Activated CD4-positive, alpha-beta memory T cell treated with anti-CD3 and anti-CD28 coated beads, Interleukin-2, amount 10 ng/mL, durations not matched to agents 7 days and 5 days (primary cell): ENCODE measurements around the gene NTSR2. TPM values are rescaled to one million over a fixed set of nuclear protein-coding genes. Genes with fewer than 3 reads are reported as not detected.
A peak's percentile ranks its signal among the peaks of the same experiment; 100 is the strongest.

Source experiments
- CTCF ChIA-PET: fragments of 350-600 bp; sonication (Branson Sonifier 250); formaldehyde crosslinking; loops from one replicate; lab custom pipeline; 2021; ENCODE audit warnings: antibody characterized with exemption, inconsistent platforms; lab: Charles Lee
- POLR2A ChIA-PET: fragments of 350-600 bp; sonication (Branson Sonifier 250); formaldehyde crosslinking; loops from one replicate; lab custom pipeline; 2021; ENCODE audit warnings: antibody characterized with exemption; lab: Charles Lee
- DNase-seq: peaks from one replicate; pipeline ENCODE4 v3.0.0-alpha.2; 2020
- H3K27ac Mint-ChIP-seq: one replicate; pipeline ENCODE4 v1.8.0; 2021; ENCODE audit warnings: mild to moderate bottlenecking, mixed read lengths
- H3K27me3 Mint-ChIP-seq: one replicate; pipeline ENCODE4 v1.8.0; 2021; ENCODE audit warnings: mixed read lengths
- H3K36me3 Mint-ChIP-seq: one replicate; pipeline ENCODE4 v1.8.0; 2021; ENCODE audit warnings: low read depth, mixed read lengths
- H3K4me1 Mint-ChIP-seq: one replicate; pipeline ENCODE4 v1.8.0; 2021; ENCODE audit warnings: mixed read lengths
- H3K4me3 Mint-ChIP-seq: one replicate; pipeline ENCODE4 v1.8.0; 2021; ENCODE audit warnings: mild to moderate bottlenecking, mixed read lengths
- H3K9me3 Mint-ChIP-seq: one replicate; pipeline ENCODE4 v1.8.0; 2021; ENCODE audit warnings: mixed read lengths
- total RNA-seq, 2 experiments: library from RNA; stranded (reverse); gene quantifications; one replicate each; pipeline ENCODE4 v1.2.3, GENCODE V29; 2021

NTSR2 gene
- not detected for total RNA-seq

- Mint-ChIP-seq H3K4me1 (peaks cover 4% of the 10 kb centered on the region), H3K36me3 (no peaks in the 10 kb centered on the region), H3K9me3 (no peaks in the 10 kb centered on the region), H3K27me3 (peaks cover 27% of the 10 kb centered on the region), H3K4me3 (no peak within 1 kb of the TSS), H3K27ac (no peak within 1 kb of the TSS)
- POLR2A ChIA-PET = no interaction called here
- CTCF ChIA-PET = no interaction called here
- peak; percentile 32 for DNase-seq
These were observed at the start of gene NTSR2 for GRCh38 chr2:11669454-11670291. Gene NTSR2, minus strand, starts transcription at chr2:11670195. Its CDS starts 66 bp downstream, at chr2:11670129.

- ChIA-PET CTCF (interaction anchor here (0.7 to 1.3 kb wide), 5 partner anchors 13 to 60 kb away, joined by 3 to 7 read pairs (median 3); no protein-coding TSS in a partner anchor), POLR2A (no interaction called here)
- peaks cover 3% of the 10 kb centered on the region for H3K4me1 Mint-ChIP-seq
- H3K27ac Mint-ChIP-seq = no peak overlapping the region
- DNase-seq = no peak
- no peaks in the 10 kb centered on the region for H3K9me3 Mint-ChIP-seq
- H3K27me3 Mint-ChIP-seq = peaks cover 48% of the 10 kb centered on the region
- no peak overlapping the region for H3K4me3 Mint-ChIP-seq
- no peaks in the 10 kb centered on the region for H3K36me3 Mint-ChIP-seq
These were observed 49.4 kb upstream of the NTSR2 start for GRCh38 chr2:11719230-11719977.

- ChIA-PET CTCF (interaction anchor here (1.1 to 1.3 kb wide), 4 partner anchors 12 to 61 kb away, joined by 3 read pairs; no protein-coding TSS in a partner anchor), POLR2A (no interaction called here)
- H3K9me3 Mint-ChIP-seq = no peaks in the 10 kb centered on the region
- H3K27ac Mint-ChIP-seq = no peak overlapping the region
- DNase-seq = no peak
- H3K4me1 Mint-ChIP-seq = peaks cover 3% of the 10 kb centered on the region
- no peak overlapping the region for H3K4me3 Mint-ChIP-seq
- no peaks in the 10 kb centered on the region for H3K36me3 Mint-ChIP-seq
- H3K27me3 Mint-ChIP-seq = peaks cover 42% of the 10 kb centered on the region
These were observed 48.6 kb upstream of the NTSR2 start for GRCh38 chr2:11718606-11719005.

GRCh38 chr2:11717623-11718022, 47.6 kb upstream of the NTSR2 start:
- Mint-ChIP-seq H3K27me3 (peaks cover 37% of the 10 kb centered on the region), H3K4me1 (peaks cover 3% of the 10 kb centered on the region), H3K4me3 (no peak overlapping the region), H3K27ac (no peak overlapping the region), H3K36me3 (no peaks in the 10 kb centered on the region), H3K9me3 (no peaks in the 10 kb centered on the region)
- ChIA-PET CTCF (no interaction called here), POLR2A (no interaction called here)
- DNase-seq = no peak

- no peak for DNase-seq
- H3K4me1 Mint-ChIP-seq = peaks cover 3% of the 10 kb centered on the region
These were observed 46.8 kb upstream of the NTSR2 start for GRCh38 chr2:11716689-11717321.

GRCh38 chr2:11715987-11716652, 46.1 kb upstream of the NTSR2 start:
- no peak for DNase-seq
- Mint-ChIP-seq H3K9me3 (no peaks in the 10 kb centered on the region), H3K36me3 (no peaks in the 10 kb centered on the region), H3K4me1 (peaks cover 3% of the 10 kb centered on the region), H3K27me3 (peaks cover 41% of the 10 kb centered on the region), H3K4me3 (no peak overlapping the region), H3K27ac (no peak overlapping the region)
- POLR2A ChIA-PET = no interaction called here
- CTCF ChIA-PET = no interaction called here

More at GRCh38 chr2:11716689-11717321, 46.8 kb upstream of the NTSR2 start:
- ChIA-PET CTCF (no interaction called here), POLR2A (no interaction called here)
- Mint-ChIP-seq H3K27ac (no peak overlapping the region), H3K27me3 (peaks cover 37% of the 10 kb centered on the region), H3K36me3 (no peaks in the 10 kb centered on the region), H3K4me3 (no peak overlapping the region), H3K9me3 (no peaks in the 10 kb centered on the region)

GRCh38 chr2:11713815-11714214, 43.8 kb upstream of the NTSR2 start:
- Mint-ChIP-seq H3K9me3 (no peaks in the 10 kb centered on the region), H3K27me3 (peaks cover 31% of the 10 kb centered on the region), H3K27ac (no peak overlapping the region), H3K36me3 (no peaks in the 10 kb centered on the region), H3K4me3 (no peak overlapping the region), H3K4me1 (no peaks in the 10 kb centered on the region)
- ChIA-PET CTCF (no interaction called here), POLR2A (no interaction called here)
- DNase-seq = no peak

GRCh38 chr2:11712866-11713265, 42.9 kb upstream of the NTSR2 start:
- no peak overlapping the region for H3K4me3 Mint-ChIP-seq

GRCh38 chr2:11711751-11712150, 41.8 kb upstream of the NTSR2 start:
- ChIA-PET CTCF (no interaction called here), POLR2A (no interaction called here)
- Mint-ChIP-seq H3K27me3 (peaks cover 16% of the 10 kb centered on the region), H3K36me3 (no peaks in the 10 kb centered on the region), H3K9me3 (no peaks in the 10 kb centered on the region), H3K4me1 (no peaks in the 10 kb centered on the region), H3K4me3 (no peak overlapping the region), H3K27ac (no peak overlapping the region)
- DNase-seq = no peak

More at GRCh38 chr2:11712866-11713265, 42.9 kb upstream of the NTSR2 start:
- Mint-ChIP-seq H3K9me3 (no peaks in the 10 kb centered on the region), H3K4me1 (no peaks in the 10 kb centered on the region), H3K27ac (no peak overlapping the region), H3K27me3 (peaks cover 24% of the 10 kb centered on the region), H3K36me3 (no peaks in the 10 kb centered on the region)
- CTCF ChIA-PET = no interaction called here
- no peak for DNase-seq
- POLR2A ChIA-PET = no interaction called here

GRCh38 chr2:11711354-11711716, 41.3 kb upstream of the NTSR2 start:
- no peak for DNase-seq
- Mint-ChIP-seq H3K4me1 (no peaks in the 10 kb centered on the region), H3K27me3 (peaks cover 12% of the 10 kb centered on the region), H3K36me3 (no peaks in the 10 kb centered on the region), H3K4me3 (no peak overlapping the region), H3K27ac (no peak overlapping the region), H3K9me3 (no peaks in the 10 kb centered on the region)
- POLR2A ChIA-PET = no interaction called here
- CTCF ChIA-PET = no interaction called here

GRCh38 chr2:11710632-11711353, 40.8 kb upstream of the NTSR2 start:
- Mint-ChIP-seq H3K36me3 (no peaks in the 10 kb centered on the region), H3K27me3 (peaks cover 11% of the 10 kb centered on the region), H3K4me3 (no peak overlapping the region), H3K4me1 (no peaks in the 10 kb centered on the region), H3K9me3 (no peaks in the 10 kb centered on the region), H3K27ac (no peak overlapping the region)
- POLR2A ChIA-PET = no interaction called here
- CTCF ChIA-PET = interaction anchor here (1.6 kb wide), 1 partner anchor 18 kb away, joined by 4 read pairs; no protein-coding TSS in a partner anchor
- DNase-seq = no peak

GRCh38 chr2:11710210-11710609, 40.2 kb upstream of the NTSR2 start:
- Mint-ChIP-seq H3K36me3 (no peaks in the 10 kb centered on the region), H3K9me3 (peaks cover 3% of the 10 kb centered on the region), H3K4me3 (no peak overlapping the region), H3K27me3 (peaks cover 11% of the 10 kb centered on the region), H3K27ac (no peak overlapping the region), H3K4me1 (no peaks in the 10 kb centered on the region)
- ChIA-PET POLR2A (no interaction called here), CTCF (interaction anchor here (1.6 kb wide), 1 partner anchor 17 kb away, joined by 4 read pairs; no protein-coding TSS in a partner anchor)
- no peak for DNase-seq
